Stimulated activated CD4-positive, alpha-beta T cell treated with anti-CD3 and anti-CD28 coated beads, Interleukin-2, amount 100 ng/mL, for 24 hours (primary cell): ENCODE results near the gene BCR.

Source experiments
- DNase-seq, 2 donors: peaks; one replicate each; pipeline ENCODE4 v3.0.0-alpha.2; 2020

Gene BCR

GRCh38 chr22:23178512-23179254 is 1.6 kb upstream of the BCR start:
- peak; percentile 72 to 75 for DNase-seq

- peak; percentile 10 to 28 for DNase-seq
Observed at GRCh38 chr22:23179381-23180299, 669 bp upstream of the BCR start.

GRCh38 chr22:23180893-23181720 is 798 bp downstream of the BCR start:
- peak; percentile 30 to 35 for DNase-seq

GRCh38 chr22:23181721-23182308 is 1.5 kb downstream of the BCR start:
- peak; percentile 16 to 29 for DNase-seq

GRCh38 chr22:23182309-23183060 is 2.2 kb downstream of the BCR start:
- DNase-seq = peak; percentile 72 to 75

- DNase-seq = peak in 1 of 2 donors; percentile 10
Observed at GRCh38 chr22:23183061-23183698, 2.9 kb downstream of the BCR start.

GRCh38 chr22:23184100-23184763 is 3.9 kb downstream of the BCR start:
- no peak for DNase-seq

GRCh38 chr22:23184764-23185113 is 4.4 kb downstream of the BCR start:
- DNase-seq = no peak

GRCh38 chr22:23187211-23187610 is 6.9 kb downstream of the BCR start:
- no peak for DNase-seq

GRCh38 chr22:23187871-23188700 is 7.8 kb downstream of the BCR start:
- no peak for DNase-seq

GRCh38 chr22:23190526-23190925 is 10.2 kb downstream of the BCR start:
- DNase-seq = no peak

- no peak for DNase-seq
Observed at GRCh38 chr22:23192133-23192532, 11.8 kb downstream of the BCR start.

- no peak for DNase-seq
Observed at GRCh38 chr22:23192558-23192957, 12.2 kb downstream of the BCR start.

GRCh38 chr22:23193196-23193827 is 13.0 kb downstream of the BCR start:
- no peak for DNase-seq

GRCh38 chr22:23193882-23194281 is 13.6 kb downstream of the BCR start:
- DNase-seq = no peak

GRCh38 chr22:23196165-23196564 is 15.9 kb downstream of the BCR start:
- DNase-seq = no peak

- no peak for DNase-seq
Observed at GRCh38 chr22:23197836-23198235, 17.5 kb downstream of the BCR start.

GRCh38 chr22:23199159-23199558 is 18.9 kb downstream of the BCR start:
- DNase-seq = no peak

GRCh38 chr22:23200898-23201297 is 20.6 kb downstream of the BCR start:
- DNase-seq = no peak
